Retina (tissue), 1 donor: ENCODE data around the gene ATP7B.
"Not testable (repeated sequence)": the region's sequence is repeated elsewhere in the genome, so short reads cannot be mapped to it uniquely, and the experiment has no call there.

Source experiments
- DNase-seq: peaks from one replicate; pipeline ENCODE4 v3.0.0-alpha.2; 2016

Gene ATP7B

GRCh38 chr13:52005841-52006522 lies 5.3 kb downstream of the ATP7B start:
- no peak for DNase-seq

DNA sequence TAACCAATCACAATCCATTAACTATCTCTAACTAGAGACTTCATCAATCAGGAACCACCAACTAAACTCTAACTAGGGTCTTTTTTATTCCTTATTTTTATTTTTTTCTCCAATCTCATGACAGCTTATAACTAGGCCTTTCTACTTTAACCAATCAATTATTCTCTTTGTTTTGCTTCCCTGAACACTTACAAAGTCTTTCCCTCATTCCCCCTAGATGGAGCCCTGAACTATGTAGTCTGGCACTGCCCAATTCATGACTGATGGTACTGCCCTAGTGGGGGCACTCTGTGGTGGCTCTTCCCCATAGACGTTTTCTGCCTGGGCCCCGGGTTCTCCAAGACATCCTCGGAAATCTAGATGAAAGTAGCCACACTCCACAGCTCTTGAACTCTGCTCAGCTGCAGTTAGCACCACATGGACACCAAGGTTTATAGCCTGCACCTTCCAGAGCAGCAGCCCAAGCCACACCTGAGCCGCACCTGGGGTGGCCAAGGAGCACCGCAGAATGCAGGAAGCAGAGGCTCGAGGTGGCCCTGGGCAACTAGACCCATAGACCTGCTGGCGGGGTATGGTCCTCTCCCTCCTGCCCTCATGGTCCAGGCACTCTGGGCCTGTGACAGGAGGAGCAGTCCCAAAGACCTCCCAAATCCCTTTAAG lies 6.6 kb downstream of the ATP7B start:
- no peak for DNase-seq

- DNase-seq: no peak
Observed at GRCh38 chr13:52003541-52003940, 7.7 kb downstream of the ATP7B start.

DNA sequence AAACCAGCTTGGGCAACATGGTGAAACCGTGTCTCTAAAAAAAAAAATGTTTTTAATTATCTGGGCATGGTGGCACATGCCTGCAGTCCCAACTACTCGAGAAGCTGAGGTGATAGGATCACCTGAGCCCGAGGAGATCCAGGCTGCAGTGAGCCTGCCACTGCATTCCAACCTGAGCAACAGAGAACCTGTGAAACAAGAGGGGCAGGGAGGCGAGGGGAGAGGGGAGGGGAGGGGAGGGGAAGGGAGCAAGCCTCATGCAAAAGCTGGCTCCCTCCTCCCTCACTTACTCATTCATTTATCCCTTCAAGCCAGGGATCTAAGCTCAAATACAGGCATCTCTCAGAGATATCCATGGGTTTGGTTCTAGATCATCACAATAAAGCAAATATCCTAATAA lies 8.9 kb downstream of the ATP7B start:
- DNase-seq: no peak

- peak; percentile 28 for DNase-seq
Observed at GRCh38 chr13:52001120-52001731, 10.0 kb downstream of the ATP7B start.

- no peak for DNase-seq
Observed at GRCh38 chr13:51999921-52000320, 11.3 kb downstream of the ATP7B start.

DNA sequence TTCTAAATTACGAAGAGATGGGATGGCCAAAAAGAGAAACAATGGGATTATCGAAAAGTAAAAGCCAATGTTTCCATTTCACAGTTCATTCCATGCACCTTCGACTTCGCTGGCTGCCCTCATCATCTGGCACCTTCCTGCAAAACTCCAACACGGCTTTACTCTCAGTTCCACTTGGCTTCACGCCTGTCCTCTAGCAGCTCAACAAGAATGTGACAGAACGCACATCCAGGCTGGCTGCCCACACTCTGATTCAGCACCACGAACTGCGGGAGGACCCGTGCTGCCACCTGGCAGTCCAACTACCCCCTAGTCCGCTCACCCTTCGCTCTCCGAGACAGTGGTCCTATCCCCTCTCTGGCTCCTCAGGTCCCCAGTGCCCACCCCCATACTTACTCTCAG lies 11.7 kb downstream of the ATP7B start:
- DNase-seq: no peak

DNA sequence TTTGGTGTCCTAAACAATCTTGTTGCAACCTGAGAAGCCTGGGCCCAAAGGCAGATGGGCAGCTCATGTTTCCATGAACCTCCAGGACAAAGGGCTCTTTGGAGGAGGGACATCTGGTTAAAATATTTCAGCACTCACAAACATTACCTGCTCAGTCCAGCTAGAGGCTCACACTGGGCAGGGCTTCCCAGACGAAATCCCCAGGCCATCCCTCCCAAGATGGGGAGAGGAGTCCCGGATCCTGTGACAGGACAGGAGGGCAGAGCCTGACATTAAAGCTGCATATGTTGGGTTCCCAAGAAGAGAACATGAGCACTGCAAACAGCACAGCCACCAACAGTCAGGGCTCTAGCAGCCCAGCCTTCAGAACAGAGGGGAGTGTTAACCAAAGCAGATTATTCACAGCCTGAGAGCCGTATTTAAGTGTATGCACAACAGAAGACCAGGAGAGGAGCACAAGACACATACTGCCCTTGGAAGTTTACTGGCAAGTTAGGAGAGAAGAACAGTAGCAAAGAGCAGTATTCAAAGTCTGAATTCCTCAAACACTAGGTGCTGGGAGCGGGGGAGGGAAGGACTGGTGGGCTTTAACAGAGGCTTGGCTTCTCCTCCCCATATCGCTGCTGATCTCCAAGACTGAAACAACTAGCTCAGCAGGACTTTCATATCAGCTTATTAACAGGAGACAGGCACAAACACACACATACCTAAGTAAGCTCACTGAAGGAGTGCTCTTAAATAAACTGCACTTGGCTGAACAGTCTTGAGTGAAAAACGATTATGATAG lies 12.3 kb downstream of the ATP7B start:
- DNase-seq: no peak

- DNase-seq: no peak
Observed at GRCh38 chr13:51997641-51998330, 13.5 kb downstream of the ATP7B start.

DNA sequence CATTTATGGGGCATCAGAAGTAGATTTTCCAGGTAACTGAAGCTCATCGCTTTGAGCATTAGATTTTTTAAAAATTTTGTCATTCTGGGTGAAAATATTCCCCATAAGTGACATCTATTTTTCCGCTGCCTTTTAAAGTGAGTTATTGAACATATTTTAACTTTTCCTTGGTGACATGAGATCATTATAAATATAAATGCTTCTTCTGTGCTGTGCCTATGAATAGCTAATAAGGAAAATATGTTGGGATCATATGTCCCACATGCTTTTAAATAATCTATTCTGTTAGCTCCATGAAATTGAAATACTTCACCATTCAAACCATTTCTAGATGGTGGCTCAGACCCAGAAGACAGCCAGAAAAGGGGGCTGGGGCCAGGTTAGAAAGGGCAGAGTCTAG lies 14.1 kb downstream of the ATP7B start:
- no peak for DNase-seq

- DNase-seq: no peak
Observed at GRCh38 chr13:51996641-51997040, 14.6 kb downstream of the ATP7B start.

DNA sequence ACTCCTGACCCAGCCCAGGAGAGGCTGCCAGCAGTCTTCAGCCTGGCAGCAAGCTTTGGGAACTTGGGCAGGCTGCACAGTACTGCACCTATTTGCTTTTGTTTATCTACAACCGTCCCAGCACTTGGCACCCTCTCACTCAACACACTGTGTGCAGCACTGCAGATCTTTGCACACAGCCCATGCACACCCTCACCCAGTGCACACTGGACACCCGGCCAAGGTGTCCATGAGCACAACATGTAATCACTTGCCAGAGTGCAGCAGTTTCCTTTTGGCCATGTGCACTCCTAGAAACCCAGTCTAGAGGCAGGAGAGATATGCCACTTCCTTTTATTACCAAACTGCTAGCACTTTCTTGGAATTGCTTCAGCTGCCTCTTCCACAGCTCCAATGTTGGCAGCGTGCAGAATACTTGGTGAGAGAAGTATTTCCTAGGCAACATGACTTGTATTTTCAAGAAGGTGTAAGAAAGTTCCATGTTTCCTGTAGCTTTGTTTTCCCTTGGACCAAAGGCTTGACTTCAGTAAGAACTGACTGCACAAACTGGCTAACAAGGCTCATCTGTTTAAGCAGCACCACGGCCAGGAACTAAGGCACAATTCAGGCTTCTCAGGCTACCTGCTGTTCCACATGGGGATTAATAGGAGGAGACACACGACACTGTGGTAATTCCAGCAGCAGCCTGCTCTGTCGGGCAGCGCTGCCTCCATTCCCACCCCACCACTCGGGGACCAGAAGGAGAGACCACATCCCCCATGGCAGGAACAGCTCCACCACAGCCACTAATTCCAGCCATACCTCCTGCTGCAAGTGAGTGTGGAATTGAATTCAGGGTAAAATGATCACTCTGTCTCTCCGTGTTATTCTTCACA lies 15.3 kb downstream of the ATP7B start:
- peak; percentile 28 for DNase-seq

DNA sequence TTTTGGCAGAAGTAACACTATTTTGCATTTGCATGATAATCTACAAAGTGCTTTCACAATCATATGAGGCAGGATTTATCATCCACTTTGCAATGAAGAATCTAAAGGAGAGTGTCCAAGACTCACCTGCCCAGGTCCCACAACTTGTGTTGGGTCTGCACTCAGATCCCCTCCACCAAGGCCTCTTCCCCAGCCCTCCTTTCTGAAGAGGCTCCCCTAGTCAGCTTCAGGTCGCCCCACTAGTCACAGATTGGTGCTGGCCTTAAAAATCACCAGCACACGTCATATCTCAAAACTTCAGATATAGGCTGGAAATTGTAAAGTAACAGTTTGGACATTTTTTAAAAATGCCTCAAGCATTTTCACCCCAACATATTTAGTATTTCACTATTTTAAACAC lies 17.5 kb downstream of the ATP7B start:
- DNase-seq: no peak

DNA sequence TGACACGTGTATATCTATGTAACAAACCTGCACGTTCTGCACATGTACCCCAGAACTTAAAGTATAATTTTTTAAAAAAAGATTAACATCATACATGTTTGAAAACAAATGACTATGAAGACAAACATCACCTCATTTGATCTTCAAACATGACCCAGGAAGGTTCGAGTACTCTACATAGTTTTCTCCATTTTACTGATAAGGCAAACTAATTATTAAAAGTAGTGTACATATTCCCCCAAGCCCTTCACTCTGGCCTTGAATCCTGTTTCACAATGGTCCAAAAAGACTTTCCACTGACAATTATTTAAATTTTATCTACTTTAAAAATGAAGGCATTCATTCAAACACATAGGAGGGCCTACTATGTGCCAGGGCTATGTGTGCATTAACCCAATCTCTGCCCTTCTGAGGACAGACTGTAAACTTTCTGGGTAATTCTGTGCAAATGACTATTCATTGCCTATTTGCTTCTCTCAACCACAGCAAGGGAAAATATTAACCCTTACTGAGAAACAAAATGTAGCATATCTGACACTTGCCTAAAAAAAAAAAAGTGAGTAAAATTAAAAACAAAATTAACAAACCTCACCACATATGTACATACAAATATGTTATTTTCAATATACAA lies 22.1 kb downstream of the ATP7B start:
- no peak for DNase-seq

- not testable (repeated sequence) for DNase-seq
Observed at GRCh38 chr13:51984904-51985303, 26.3 kb downstream of the ATP7B start.

DNA sequence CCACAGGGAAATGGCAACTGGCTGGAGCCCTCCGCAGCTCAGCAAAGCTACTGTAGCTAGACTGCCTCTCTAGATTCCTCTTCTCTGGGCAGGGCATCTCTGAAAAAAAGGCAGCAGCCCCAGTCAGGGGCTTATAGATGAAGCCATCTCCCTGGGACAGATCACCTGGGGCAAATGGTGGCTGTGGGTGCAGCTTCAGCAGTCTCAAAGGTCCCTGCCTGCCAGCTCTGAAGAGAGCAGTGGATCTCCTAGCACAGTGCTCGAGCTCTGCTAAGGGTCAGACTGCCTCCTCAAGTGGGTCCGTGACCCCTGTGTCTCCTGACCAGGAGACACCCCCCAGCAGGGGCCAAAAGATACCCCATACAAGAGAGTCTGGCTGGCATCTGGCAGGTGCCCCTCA lies 28.0 kb downstream of the ATP7B start:
- DNase-seq: not testable (repeated sequence)

DNA sequence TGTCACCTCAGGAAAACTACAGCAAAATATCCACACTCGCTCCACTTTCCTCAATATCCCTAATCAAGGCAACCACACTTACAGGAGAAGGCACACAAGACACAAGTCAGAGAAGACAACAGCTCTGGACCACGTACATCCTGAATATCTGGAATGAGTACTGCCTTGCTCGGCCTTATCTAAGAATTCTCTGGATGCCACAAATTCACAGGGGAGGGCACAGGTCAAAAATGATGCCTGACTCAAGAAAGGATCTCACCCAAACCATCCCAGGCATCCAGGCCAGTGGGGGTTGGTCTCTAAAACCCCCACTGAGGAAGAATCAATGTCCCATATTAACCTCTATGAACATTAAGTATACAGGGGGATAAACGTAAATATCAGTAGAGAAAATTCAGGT lies 29.9 kb downstream of the ATP7B start:
- DNase-seq: no peak

DNA sequence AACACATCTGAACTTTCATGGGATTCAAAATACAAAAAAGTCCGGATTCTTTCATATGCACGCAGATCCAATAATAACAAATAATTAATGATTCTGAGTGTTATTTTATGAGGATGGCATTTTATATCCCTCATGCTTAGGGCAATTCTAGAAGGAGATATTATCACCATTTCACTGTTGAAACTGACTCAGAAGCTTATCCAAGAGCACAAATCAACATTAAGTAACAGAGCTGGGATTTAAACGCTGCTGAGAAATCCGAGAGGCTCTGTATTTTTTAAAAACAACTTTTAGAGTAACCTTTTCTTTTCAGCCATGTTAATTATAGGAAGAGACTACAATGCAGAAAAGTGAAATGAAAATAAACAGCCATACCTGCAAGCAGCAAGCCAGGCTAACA lies 30.3 kb downstream of the ATP7B start:
- no peak for DNase-seq

DNA sequence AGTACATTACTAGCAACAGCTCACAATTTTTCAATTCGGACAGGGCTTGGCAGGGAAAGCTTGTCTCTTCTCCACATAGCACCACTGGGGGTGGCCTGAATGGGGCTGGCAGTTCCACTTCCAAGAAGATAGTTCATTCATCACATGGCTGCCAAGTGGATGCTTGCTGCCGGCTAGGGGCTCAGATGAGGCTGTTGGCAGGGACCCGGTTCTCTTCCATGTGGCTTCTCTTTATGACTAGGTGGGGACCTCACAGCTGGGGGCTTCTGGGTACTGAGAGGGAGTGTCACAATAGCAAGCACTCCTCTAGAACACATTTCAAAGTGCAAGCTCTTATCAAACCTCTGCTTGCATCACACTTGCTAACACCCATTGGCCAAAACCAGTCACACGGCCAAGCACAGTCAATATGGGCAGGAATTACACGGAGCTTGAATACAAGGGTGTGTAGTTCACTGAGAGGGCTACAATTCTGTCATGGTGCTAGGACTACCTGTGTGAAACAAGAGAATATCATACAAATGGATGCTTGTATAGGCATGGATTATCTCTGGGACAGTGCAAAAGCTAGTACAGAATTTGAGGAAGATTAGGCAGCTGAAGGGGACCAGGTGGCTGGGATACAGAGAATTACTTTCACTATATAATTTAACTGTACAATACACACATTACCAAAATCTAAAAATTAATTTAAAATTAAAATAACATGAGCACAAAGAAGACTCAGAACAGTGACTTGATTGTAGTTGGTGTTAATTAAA lies 32.3 kb downstream of the ATP7B start:
- no peak for DNase-seq

DNA sequence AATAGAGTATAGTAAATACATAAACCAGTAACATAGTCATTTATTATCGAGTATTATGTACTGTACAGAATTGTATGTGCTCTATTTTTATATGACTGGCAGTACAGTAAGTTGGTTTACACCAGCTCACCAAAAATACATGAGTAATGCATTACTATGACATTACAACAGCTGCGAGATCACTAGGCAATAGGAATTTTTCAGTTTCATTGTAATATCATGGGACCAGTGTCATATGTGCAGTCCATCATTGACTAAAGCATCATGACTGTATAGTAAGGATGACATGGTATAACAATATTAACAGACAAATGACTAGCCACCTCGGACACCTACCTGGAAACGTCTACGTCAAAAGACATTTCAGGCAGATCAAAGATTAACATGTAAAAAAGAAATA lies 33.6 kb downstream of the ATP7B start:
- DNase-seq: no peak

- DNase-seq: no peak
Observed at GRCh38 chr13:51976890-51977289, 34.4 kb downstream of the ATP7B start.
